WTC11 (cell line): ENCODE results near the gene EGLN2. TPM values are rescaled to one million over a fixed set of nuclear protein-coding genes. Genes with fewer than 3 reads are reported as not detected.

ENCODE experiments used
- ATAC-seq: fragments of 200-7000 bp; cut with Tn5 transposase; 2 replicates; pipeline ENCODE4 v1.10.0; 2021; ENCODE audit warnings: mild to moderate bottlenecking, moderate library complexity
- CTCF ChIA-PET: fragments of 300-600 bp; sonication (Branson Sonifier 250); formaldehyde crosslinking; loops from one replicate; lab custom pipeline; 2021; ENCODE audit warnings: antibody characterized with exemption; lab: Charles Lee
- POLR2A ChIA-PET: fragments of 350-600 bp; sonication (Branson Sonifier 250); formaldehyde crosslinking; loops from one replicate; lab custom pipeline; 2021; ENCODE audit warnings: antibody characterized with exemption; lab: Charles Lee
- DNase-seq: peaks from one replicate; pipeline ENCODE4 v3.0.0; 2021; ENCODE audit warnings: low spot score
- H3K27ac Mint-ChIP-seq: 2 replicates; pipeline ENCODE4 v1.8.0; 2021; ENCODE audit warnings: mixed read lengths
- H3K27me3 Mint-ChIP-seq: 2 replicates; pipeline ENCODE4 v1.8.0; 2021; ENCODE audit warnings: low read depth, mild to moderate bottlenecking, moderate library complexity, mixed read lengths
- H3K36me3 Mint-ChIP-seq: 2 replicates; pipeline ENCODE4 v1.8.0; 2021; ENCODE audit warnings: mixed read lengths
- H3K4me1 Mint-ChIP-seq: 2 replicates; pipeline ENCODE4 v1.8.0; 2022; ENCODE audit warnings: mixed read lengths
- H3K4me3 Mint-ChIP-seq: 2 replicates; pipeline ENCODE4 v1.8.0; 2021; ENCODE audit warnings: mild to moderate bottlenecking, moderate library complexity, mixed read lengths
- H3K9me3 Mint-ChIP-seq: 2 replicates; pipeline ENCODE4 v1.8.0; 2021; ENCODE audit warnings: mixed read lengths
- ESRRA ChIP-seq: sonication (generic); formaldehyde crosslinking; IDR thresholded peaks from 2 replicates; pipeline ENCODE4 v1.8.1; 2022; ENCODE audit warnings: mild to moderate bottlenecking, missing genetic modification reagents, borderline replicate concordance
- ETV6 ChIP-seq: sonication (generic); formaldehyde crosslinking; IDR thresholded peaks from 2 replicates; pipeline ENCODE4 v1.8.1; 2022; ENCODE audit warnings: mild to moderate bottlenecking, missing genetic modification reagents
- NR3C1 ChIP-seq: sonication (generic); formaldehyde crosslinking; conservative IDR thresholded peaks from 2 replicates; pipeline ENCODE4 v1.8.1; 2023; ENCODE audit warnings: low read depth, mild to moderate bottlenecking, missing genetic modification reagents
- OVOL2 ChIP-seq: fragments of 250-450 bp; sonication (Bioruptor Pico); IDR thresholded peaks from 2 replicates; pipeline ENCODE4 v1.9.0; 2021; ENCODE audit warnings: mild to moderate bottlenecking, borderline replicate concordance
- RELA ChIP-seq: sonication (generic); formaldehyde crosslinking; IDR thresholded peaks from 2 replicates; pipeline ENCODE4 v1.8.1; 2022; ENCODE audit warnings: missing genetic modification reagents, mild to moderate bottlenecking, borderline replicate concordance
- TEAD1 ChIP-seq: sonication (generic); formaldehyde crosslinking; IDR thresholded peaks from 2 replicates; pipeline ENCODE4 v1.8.0; 2022; ENCODE audit warnings: mild to moderate bottlenecking, missing genetic modification reagents
- TEAD4 ChIP-seq: sonication (generic); formaldehyde crosslinking; IDR thresholded peaks from 2 replicates; pipeline ENCODE4 v1.8.0; 2022; ENCODE audit warnings: mild to moderate bottlenecking, missing genetic modification reagents
- ZBTB21 ChIP-seq: sonication (generic); formaldehyde crosslinking; IDR thresholded peaks from 2 replicates; pipeline ENCODE4 v1.8.1; 2023; ENCODE audit warnings: mild to moderate bottlenecking, missing genetic modification reagents, borderline replicate concordance
- ZNF396 ChIP-seq: fragments of 250-450 bp; sonication (Bioruptor Pico); IDR thresholded peaks from 2 replicates; pipeline ENCODE4 v1.8.0; 2021; ENCODE audit warnings: mild to moderate bottlenecking, moderate library complexity, borderline replicate concordance
- ZNF416 ChIP-seq: fragments of 250-450 bp; sonication (Bioruptor Pico); IDR thresholded peaks from 2 replicates; pipeline ENCODE4 v1.9.0; 2021; ENCODE audit warnings: mild to moderate bottlenecking, inconsistent platforms
- ZNF671 ChIP-seq: fragments of 250-450 bp; sonication (Bioruptor Pico); IDR thresholded peaks from 2 replicates; pipeline ENCODE4 v1.8.0; 2021; ENCODE audit warnings: mild to moderate bottlenecking
- total RNA-seq: library from RNA; stranded (reverse); gene quantifications from 3 replicates; pipeline ENCODE4 v1.2.3, GENCODE V29; 2021
- TF ChIP-seq, protein P1 (sequence below): fragments of 250-450 bp; sonication (Bioruptor Pico); IDR thresholded peaks from 2 replicates; pipeline ENCODE4 v1.9.0; 2021; ENCODE audit warnings: mild to moderate bottlenecking, borderline replicate concordance
- TF ChIP-seq, protein P2 (sequence below): sonication (generic); formaldehyde crosslinking; IDR thresholded peaks from 2 replicates; pipeline ENCODE4 v1.8.0; 2023; ENCODE audit warnings: mild to moderate bottlenecking, missing genetic modification reagents
- TF ChIP-seq, protein P3 (sequence below): fragments of 250-450 bp; sonication (Bioruptor Pico); IDR thresholded peaks from 2 replicates; pipeline ENCODE4 v1.9.0; 2021; ENCODE audit warnings: moderate library complexity, mild to moderate bottlenecking, inconsistent platforms, borderline replicate concordance
- TF ChIP-seq, protein P4 (sequence below): sonication (generic); formaldehyde crosslinking; IDR thresholded peaks from 2 replicates; pipeline ENCODE4 v1.8.1; 2022; ENCODE audit warnings: low read depth, missing genetic modification reagents, borderline replicate concordance
- TF ChIP-seq, protein P5 (sequence below): sonication (generic); formaldehyde crosslinking; IDR thresholded peaks from 2 replicates; pipeline ENCODE4 v1.8.1; 2023; ENCODE audit warnings: mild to moderate bottlenecking, missing genetic modification reagents, moderate library complexity
- TF ChIP-seq, protein P6 (sequence below): fragments of 250-450 bp; sonication (Bioruptor Pico); IDR thresholded peaks from 2 replicates; pipeline ENCODE4 v1.9.0; 2021; ENCODE audit warnings: mild to moderate bottlenecking
- TF ChIP-seq, protein P7 (sequence below): fragments of 250-450 bp; sonication (Bioruptor Pico); IDR thresholded peaks from 2 replicates; pipeline ENCODE4 v1.8.0; 2021; ENCODE audit warnings: mild to moderate bottlenecking

The EGLN2 gene
- total RNA-seq, 1 experiment from 2014 or later = 102 TPM

DNA sequence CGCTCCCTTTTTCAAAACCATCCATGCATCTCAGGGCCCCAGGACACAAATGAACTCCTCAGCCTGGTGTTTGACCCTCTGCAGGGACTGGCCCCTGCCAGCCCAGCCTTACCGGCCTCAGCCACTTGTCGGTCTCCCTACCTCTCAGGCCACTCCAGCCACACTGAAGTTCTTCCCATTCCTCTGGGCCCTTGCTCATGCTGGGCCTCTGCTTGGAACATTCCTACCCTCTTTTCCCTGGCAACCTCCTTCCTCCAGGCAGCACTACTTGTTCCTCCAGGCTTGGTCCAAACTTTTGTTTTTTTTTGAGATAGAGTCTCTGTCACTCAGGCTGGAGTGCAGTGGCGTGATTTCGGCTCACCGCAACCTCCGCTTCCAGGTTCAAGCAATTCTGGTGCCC, 7.6 kb upstream of the EGLN2 start:
- ChIA-PET POLR2A (no interaction called here), CTCF (no interaction called here)
- Mint-ChIP-seq H3K4me3 (no peak overlapping the region), H3K27me3 (no peaks in the 10 kb centered on the region), H3K27ac (peak overlapping the region; percentile 68), H3K36me3 (peaks cover 9% of the 10 kb centered on the region), H3K9me3 (no peaks in the 10 kb centered on the region), H3K4me1 (0 out of 2 replicates have a peak, but pooled peaks cover 2% of the 10 kb centered on the region)
- ATAC-seq (no peak), DNase-seq (no peak)
- no peak for TF ChIP-seq OVOL2
- TF ChIP-seq, protein P1, sequence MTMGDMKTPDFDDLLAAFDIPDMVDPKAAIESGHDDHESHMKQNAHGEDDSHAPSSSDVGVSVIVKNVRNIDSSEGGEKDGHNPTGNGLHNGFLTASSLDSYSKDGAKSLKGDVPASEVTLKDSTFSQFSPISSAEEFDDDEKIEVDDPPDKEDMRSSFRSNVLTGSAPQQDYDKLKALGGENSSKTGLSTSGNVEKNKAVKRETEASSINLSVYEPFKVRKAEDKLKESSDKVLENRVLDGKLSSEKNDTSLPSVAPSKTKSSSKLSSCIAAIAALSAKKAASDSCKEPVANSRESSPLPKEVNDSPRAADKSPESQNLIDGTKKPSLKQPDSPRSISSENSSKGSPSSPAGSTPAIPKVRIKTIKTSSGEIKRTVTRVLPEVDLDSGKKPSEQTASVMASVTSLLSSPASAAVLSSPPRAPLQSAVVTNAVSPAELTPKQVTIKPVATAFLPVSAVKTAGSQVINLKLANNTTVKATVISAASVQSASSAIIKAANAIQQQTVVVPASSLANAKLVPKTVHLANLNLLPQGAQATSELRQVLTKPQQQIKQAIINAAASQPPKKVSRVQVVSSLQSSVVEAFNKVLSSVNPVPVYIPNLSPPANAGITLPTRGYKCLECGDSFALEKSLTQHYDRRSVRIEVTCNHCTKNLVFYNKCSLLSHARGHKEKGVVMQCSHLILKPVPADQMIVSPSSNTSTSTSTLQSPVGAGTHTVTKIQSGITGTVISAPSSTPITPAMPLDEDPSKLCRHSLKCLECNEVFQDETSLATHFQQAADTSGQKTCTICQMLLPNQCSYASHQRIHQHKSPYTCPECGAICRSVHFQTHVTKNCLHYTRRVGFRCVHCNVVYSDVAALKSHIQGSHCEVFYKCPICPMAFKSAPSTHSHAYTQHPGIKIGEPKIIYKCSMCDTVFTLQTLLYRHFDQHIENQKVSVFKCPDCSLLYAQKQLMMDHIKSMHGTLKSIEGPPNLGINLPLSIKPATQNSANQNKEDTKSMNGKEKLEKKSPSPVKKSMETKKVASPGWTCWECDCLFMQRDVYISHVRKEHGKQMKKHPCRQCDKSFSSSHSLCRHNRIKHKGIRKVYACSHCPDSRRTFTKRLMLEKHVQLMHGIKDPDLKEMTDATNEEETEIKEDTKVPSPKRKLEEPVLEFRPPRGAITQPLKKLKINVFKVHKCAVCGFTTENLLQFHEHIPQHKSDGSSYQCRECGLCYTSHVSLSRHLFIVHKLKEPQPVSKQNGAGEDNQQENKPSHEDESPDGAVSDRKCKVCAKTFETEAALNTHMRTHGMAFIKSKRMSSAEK (CRISPR knock-in tag) = no peak
- TF ChIP-seq, protein P2, sequence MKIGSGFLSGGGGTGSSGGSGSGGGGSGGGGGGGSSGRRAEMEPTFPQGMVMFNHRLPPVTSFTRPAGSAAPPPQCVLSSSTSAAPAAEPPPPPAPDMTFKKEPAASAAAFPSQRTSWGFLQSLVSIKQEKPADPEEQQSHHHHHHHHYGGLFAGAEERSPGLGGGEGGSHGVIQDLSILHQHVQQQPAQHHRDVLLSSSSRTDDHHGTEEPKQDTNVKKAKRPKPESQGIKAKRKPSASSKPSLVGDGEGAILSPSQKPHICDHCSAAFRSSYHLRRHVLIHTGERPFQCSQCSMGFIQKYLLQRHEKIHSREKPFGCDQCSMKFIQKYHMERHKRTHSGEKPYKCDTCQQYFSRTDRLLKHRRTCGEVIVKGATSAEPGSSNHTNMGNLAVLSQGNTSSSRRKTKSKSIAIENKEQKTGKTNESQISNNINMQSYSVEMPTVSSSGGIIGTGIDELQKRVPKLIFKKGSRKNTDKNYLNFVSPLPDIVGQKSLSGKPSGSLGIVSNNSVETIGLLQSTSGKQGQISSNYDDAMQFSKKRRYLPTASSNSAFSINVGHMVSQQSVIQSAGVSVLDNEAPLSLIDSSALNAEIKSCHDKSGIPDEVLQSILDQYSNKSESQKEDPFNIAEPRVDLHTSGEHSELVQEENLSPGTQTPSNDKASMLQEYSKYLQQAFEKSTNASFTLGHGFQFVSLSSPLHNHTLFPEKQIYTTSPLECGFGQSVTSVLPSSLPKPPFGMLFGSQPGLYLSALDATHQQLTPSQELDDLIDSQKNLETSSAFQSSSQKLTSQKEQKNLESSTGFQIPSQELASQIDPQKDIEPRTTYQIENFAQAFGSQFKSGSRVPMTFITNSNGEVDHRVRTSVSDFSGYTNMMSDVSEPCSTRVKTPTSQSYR (CRISPR knock-in tag) = no peak
- TF ChIP-seq, protein P3, sequence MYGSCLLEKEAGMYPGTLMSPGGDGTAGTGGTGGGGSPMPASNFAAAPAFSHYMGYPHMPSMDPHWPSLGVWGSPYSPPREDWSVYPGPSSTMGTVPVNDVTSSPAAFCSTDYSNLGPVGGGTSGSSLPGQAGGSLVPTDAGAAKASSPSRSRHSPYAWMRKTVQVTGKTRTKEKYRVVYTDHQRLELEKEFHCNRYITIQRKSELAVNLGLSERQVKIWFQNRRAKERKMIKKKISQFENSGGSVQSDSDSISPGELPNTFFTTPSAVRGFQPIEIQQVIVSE (CRISPR knock-in tag) = no peak
- no peak for TF ChIP-seq TEAD4
- TF ChIP-seq TEAD1 (CRISPR knock-in tag) = no peak
- TF ChIP-seq NR3C1 (CRISPR knock-in tag) = no peak
- no peak for TF ChIP-seq RELA (CRISPR knock-in tag)
- no peak for TF ChIP-seq ETV6 (CRISPR knock-in tag)
- TF ChIP-seq, protein P4, sequence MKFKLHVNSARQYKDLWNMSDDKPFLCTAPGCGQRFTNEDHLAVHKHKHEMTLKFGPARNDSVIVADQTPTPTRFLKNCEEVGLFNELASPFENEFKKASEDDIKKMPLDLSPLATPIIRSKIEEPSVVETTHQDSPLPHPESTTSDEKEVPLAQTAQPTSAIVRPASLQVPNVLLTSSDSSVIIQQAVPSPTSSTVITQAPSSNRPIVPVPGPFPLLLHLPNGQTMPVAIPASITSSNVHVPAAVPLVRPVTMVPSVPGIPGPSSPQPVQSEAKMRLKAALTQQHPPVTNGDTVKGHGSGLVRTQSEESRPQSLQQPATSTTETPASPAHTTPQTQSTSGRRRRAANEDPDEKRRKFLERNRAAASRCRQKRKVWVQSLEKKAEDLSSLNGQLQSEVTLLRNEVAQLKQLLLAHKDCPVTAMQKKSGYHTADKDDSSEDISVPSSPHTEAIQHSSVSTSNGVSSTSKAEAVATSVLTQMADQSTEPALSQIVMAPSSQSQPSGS (CRISPR knock-in tag) = no peak
- TF ChIP-seq, protein P5, sequence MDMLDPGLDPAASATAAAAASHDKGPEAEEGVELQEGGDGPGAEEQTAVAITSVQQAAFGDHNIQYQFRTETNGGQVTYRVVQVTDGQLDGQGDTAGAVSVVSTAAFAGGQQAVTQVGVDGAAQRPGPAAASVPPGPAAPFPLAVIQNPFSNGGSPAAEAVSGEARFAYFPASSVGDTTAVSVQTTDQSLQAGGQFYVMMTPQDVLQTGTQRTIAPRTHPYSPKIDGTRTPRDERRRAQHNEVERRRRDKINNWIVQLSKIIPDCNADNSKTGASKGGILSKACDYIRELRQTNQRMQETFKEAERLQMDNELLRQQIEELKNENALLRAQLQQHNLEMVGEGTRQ (CRISPR knock-in tag) = no peak
- no peak for TF ChIP-seq ZNF396 (CRISPR knock-in tag)
- no peak for TF ChIP-seq ZBTB21
- no peak for TF ChIP-seq ESRRA (CRISPR knock-in tag)
- TF ChIP-seq, protein P6, sequence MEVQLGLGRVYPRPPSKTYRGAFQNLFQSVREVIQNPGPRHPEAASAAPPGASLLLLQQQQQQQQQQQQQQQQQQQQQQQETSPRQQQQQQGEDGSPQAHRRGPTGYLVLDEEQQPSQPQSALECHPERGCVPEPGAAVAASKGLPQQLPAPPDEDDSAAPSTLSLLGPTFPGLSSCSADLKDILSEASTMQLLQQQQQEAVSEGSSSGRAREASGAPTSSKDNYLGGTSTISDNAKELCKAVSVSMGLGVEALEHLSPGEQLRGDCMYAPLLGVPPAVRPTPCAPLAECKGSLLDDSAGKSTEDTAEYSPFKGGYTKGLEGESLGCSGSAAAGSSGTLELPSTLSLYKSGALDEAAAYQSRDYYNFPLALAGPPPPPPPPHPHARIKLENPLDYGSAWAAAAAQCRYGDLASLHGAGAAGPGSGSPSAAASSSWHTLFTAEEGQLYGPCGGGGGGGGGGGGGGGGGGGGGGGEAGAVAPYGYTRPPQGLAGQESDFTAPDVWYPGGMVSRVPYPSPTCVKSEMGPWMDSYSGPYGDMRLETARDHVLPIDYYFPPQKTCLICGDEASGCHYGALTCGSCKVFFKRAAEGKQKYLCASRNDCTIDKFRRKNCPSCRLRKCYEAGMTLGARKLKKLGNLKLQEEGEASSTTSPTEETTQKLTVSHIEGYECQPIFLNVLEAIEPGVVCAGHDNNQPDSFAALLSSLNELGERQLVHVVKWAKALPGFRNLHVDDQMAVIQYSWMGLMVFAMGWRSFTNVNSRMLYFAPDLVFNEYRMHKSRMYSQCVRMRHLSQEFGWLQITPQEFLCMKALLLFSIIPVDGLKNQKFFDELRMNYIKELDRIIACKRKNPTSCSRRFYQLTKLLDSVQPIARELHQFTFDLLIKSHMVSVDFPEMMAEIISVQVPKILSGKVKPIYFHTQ (CRISPR knock-in tag) = no peak
- TF ChIP-seq, protein P7, sequence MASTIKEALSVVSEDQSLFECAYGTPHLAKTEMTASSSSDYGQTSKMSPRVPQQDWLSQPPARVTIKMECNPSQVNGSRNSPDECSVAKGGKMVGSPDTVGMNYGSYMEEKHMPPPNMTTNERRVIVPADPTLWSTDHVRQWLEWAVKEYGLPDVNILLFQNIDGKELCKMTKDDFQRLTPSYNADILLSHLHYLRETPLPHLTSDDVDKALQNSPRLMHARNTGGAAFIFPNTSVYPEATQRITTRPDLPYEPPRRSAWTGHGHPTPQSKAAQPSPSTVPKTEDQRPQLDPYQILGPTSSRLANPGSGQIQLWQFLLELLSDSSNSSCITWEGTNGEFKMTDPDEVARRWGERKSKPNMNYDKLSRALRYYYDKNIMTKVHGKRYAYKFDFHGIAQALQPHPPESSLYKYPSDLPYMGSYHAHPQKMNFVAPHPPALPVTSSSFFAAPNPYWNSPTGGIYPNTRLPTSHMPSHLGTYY = no peak
- no peak for TF ChIP-seq ZNF671 (CRISPR knock-in tag)
- TF ChIP-seq ZNF416 (CRISPR knock-in tag) = no peak
